Neural crest cell (in vitro differentiated cells): ENCODE results near the gene KNTC1. TPM values are rescaled to one million over a fixed set of nuclear protein-coding genes. Genes with fewer than 3 reads are reported as not detected.

Experiments used
- DNase-seq: peaks from one replicate; pipeline ENCODE4 v3.0.0; 2021; ENCODE audit warnings: low read depth, mixed read lengths, low spot score
- H3K27ac Mint-ChIP-seq: one replicate; pipeline ENCODE4 v1.8.0; 2021; ENCODE audit warnings: mild to moderate bottlenecking, mixed read lengths; ENCODE audit not compliant: unreplicated experiment
- H3K27me3 Mint-ChIP-seq: 2 replicates; pipeline ENCODE4 v1.8.0; 2021; ENCODE audit warnings: low read depth, mild to moderate bottlenecking, mixed read lengths
- H3K36me3 Mint-ChIP-seq: 2 replicates; pipeline ENCODE4 v1.8.0; 2021; ENCODE audit warnings: low read depth, mild to moderate bottlenecking, mixed read lengths
- H3K4me1 Mint-ChIP-seq: 2 replicates; pipeline ENCODE4 v1.8.0; 2021; ENCODE audit warnings: mixed read lengths
- H3K4me3 Mint-ChIP-seq: one replicate; pipeline ENCODE4 v1.8.0; 2021; ENCODE audit warnings: mild to moderate bottlenecking, mixed read lengths
- H3K9me3 Mint-ChIP-seq: 2 replicates; pipeline ENCODE4 v1.8.0; 2021; ENCODE audit warnings: mixed read lengths
- total RNA-seq: library from RNA; stranded (reverse); gene quantifications from 2 replicates; pipeline ENCODE4 v1.2.1, GENCODE V29; 2021
- TF ChIP-seq, protein P1 (sequence below): fragments of 200-600 bp; sonication (generic); conservative IDR thresholded peaks from 2 replicates; pipeline ENCODE4 v1.5.0; 2021; ENCODE audit warnings: antibody characterized with exemption, mild to moderate bottlenecking

Gene KNTC1
- total RNA-seq, 1 donor from 2014 or later, result 111 TPM

DNA sequence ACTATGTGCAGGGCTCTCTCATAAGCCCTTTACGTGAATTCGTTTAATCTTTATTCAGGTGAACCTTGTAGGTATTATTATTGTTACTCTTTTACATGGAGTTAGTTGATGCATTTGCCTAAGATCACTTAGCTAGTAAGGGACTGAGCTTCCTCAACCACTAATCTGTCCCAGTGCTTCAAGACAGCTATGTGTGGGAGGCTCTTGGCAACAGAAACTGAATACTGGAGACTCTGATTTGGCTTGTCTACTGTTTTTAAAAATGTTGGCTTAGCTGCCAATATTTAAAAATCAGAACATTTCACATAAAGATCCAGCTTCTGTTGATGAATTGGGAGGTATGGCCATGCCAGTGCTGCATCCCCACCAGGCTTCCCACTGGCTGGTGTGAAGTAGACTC lies 6.8 kb downstream of the KNTC1 start:
- Mint-ChIP-seq H3K27me3 (no peaks in the 10 kb centered on the region), H3K4me3 (no peak overlapping the region), H3K36me3 (no peaks in the 10 kb centered on the region), H3K4me1 (no peaks in the 10 kb centered on the region), H3K9me3 (no peaks in the 10 kb centered on the region), H3K27ac (no peak overlapping the region)
- TF ChIP-seq, protein P1, sequence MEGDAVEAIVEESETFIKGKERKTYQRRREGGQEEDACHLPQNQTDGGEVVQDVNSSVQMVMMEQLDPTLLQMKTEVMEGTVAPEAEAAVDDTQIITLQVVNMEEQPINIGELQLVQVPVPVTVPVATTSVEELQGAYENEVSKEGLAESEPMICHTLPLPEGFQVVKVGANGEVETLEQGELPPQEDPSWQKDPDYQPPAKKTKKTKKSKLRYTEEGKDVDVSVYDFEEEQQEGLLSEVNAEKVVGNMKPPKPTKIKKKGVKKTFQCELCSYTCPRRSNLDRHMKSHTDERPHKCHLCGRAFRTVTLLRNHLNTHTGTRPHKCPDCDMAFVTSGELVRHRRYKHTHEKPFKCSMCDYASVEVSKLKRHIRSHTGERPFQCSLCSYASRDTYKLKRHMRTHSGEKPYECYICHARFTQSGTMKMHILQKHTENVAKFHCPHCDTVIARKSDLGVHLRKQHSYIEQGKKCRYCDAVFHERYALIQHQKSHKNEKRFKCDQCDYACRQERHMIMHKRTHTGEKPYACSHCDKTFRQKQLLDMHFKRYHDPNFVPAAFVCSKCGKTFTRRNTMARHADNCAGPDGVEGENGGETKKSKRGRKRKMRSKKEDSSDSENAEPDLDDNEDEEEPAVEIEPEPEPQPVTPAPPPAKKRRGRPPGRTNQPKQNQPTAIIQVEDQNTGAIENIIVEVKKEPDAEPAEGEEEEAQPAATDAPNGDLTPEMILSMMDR, result no peak
- no peak for DNase-seq

DNA sequence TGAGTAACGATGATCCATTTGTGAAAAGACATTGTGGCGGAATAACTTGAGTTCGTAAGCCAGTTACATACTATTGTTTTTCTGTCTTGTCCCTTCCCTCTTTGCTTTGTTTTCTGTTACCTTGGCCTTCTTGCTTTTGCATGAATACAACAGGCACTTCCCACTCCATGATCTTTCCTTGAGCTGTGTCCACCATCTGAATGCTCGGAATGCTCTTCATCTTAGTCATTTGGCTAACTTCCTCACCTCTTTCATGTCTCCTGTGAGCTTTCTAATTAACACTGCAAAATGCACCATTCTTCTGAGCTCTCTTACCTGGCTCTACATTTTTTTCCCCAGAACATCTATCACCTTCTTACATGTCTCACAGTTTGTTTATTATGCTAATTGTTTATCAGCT lies 10.0 kb downstream of the KNTC1 start:
- Mint-ChIP-seq H3K4me3 (no peak overlapping the region), H3K36me3 (no peaks in the 10 kb centered on the region), H3K27me3 (no peaks in the 10 kb centered on the region), H3K27ac (no peak overlapping the region), H3K9me3 (no peaks in the 10 kb centered on the region), H3K4me1 (no peaks in the 10 kb centered on the region)
- TF ChIP-seq, protein P1, result no peak
- no peak for DNase-seq

DNA sequence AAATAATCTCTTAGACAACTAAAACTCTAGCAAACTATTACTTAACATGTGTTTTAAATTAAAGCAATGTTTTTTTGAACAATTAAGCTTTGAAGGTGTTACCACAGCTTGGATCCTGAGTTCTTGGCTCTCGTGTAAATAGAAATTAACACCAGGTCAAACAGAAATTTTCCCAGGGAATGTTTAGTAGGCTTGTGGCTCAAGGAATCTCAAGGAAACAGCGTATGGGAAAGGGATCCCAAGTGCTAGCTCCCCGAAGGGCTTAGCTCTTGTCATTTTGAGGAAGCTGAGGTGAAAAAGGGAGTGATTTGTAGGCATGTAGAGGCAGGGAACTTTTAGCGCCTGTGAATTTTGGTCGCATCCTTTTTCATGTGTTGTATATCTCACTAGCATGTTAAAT lies 11.4 kb downstream of the KNTC1 start:
- Mint-ChIP-seq H3K4me3 (no peak overlapping the region), H3K36me3 (no peaks in the 10 kb centered on the region), H3K9me3 (no peaks in the 10 kb centered on the region), H3K4me1 (no peaks in the 10 kb centered on the region), H3K27me3 (no peaks in the 10 kb centered on the region), H3K27ac (no peak overlapping the region)
- DNase-seq, result no peak
- TF ChIP-seq, protein P1, result no peak

DNA sequence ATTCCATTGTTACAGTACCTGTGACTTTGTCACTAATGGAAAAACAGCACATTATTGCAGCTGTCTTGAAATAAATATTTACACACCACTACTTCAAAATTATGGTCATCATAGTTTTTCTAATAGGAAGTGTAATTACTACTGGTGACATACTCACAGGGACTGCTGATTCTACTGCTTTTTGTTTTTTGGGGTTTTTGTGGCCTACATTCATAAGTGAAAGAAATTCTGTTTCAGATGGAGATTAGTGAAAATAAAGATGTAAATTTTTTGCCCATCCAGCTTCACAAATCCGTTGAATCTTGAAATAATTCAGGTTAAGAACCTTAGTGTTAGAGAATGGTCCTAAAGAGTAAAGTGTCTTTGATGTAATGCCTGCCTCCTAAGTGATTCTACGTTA lies 17.5 kb downstream of the KNTC1 start:
- Mint-ChIP-seq H3K4me3 (no peak overlapping the region), H3K4me1 (no peaks in the 10 kb centered on the region), H3K9me3 (no peaks in the 10 kb centered on the region), H3K27me3 (no peaks in the 10 kb centered on the region), H3K36me3 (peaks cover 5% of the 10 kb centered on the region), H3K27ac (no peak overlapping the region)
- DNase-seq, result no peak
- TF ChIP-seq, protein P1, result no peak

DNA sequence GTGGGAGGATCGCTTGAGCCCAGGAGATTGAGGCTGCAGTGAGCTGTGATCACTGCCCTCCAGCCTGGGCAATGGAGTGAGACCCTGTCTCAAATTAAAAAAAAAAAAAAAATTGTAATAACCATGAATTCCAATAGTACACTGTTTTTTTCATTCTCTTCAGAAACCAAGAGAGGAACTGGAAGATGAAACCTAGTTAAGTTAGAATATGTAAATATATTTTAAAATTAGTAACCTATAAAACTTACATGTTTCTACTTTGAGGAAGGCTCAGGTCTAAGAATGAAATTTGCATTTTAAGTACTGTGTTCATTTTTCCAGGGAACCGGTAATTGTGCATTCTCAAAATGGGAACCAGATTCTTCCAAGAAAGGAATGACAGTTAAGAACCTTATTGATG lies 18.8 kb downstream of the KNTC1 start:
- Mint-ChIP-seq H3K9me3 (no peaks in the 10 kb centered on the region), H3K27me3 (no peaks in the 10 kb centered on the region), H3K4me1 (no peaks in the 10 kb centered on the region), H3K4me3 (no peak overlapping the region), H3K27ac (no peak overlapping the region), H3K36me3 (peaks cover 8% of the 10 kb centered on the region)
- DNase-seq, result no peak
- TF ChIP-seq, protein P1, result no peak

DNA sequence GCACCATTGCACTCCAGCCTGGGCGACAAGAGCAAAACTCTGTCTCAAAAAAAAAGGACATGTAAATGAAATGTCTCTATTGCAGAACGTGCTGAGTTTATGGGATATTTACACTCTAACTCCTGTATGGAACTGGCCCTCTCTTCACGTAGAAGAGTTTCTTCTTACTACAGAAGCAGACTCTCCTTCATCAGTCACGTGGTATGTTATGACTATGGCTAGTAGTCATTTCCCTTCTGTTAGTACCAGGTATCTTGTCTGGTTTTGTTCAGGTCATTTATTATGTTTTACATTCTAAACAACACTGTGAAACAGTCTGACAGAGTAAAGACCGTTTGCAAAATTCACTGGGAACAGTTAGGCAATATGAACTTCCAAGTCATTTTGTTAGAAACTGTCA lies 20.3 kb downstream of the KNTC1 start:
- H3K27me3 Mint-ChIP-seq, result no peaks in the 10 kb centered on the region
- H3K4me3 Mint-ChIP-seq, result no peak overlapping the region
- H3K27ac Mint-ChIP-seq, result no peak overlapping the region
- no peaks in the 10 kb centered on the region for H3K9me3 Mint-ChIP-seq
- no peaks in the 10 kb centered on the region for H3K4me1 Mint-ChIP-seq
- peaks cover 11% of the 10 kb centered on the region for H3K36me3 Mint-ChIP-seq
- TF ChIP-seq, protein P1, result no peak
- DNase-seq, result no peak
